A549 (cell line): Measurements from ENCODE around the gene BRMS1. TPM values are rescaled to one million over a fixed set of nuclear protein-coding genes. Genes with fewer than 3 reads are reported as not detected.

Experiments used
- ATAC-seq, 2 experiments: fragments of 200-7000 bp in 1 of 2; fragments of >200 bp in 1 of 2; cut with Nextera tagmentation in 1 of 2; cut with Tn5 transposase in 1 of 2; 3 replicates each; pipeline versions ENCODE4 v1.8.0 to v1.9.1; 2018 to 2020; ENCODE audit warnings: mild to moderate bottlenecking in 1 of 2, moderate library complexity in 1 of 2
- CTCF ChIA-PET: fragments of 300-600 bp; sonication (Branson Sonifier 250); formaldehyde crosslinking; extraction: SDS; loops from one replicate; lab custom pipeline; 2021; ENCODE audit warnings: antibody characterized with exemption, inconsistent platforms; lab: Yijun Ruan, JAX
- POLR2A ChIA-PET: fragments of 350-600 bp; formaldehyde crosslinking; extraction: SDS; loops from one replicate; lab custom pipeline; 2021; ENCODE audit warnings: antibody characterized with exemption, inconsistent platforms; lab: Yijun Ruan, JAX
- DNase-seq, 2 experiments: peaks; one replicate each; pipeline versions ENCODE4 v3.0.0 to v3.0.0-alpha.2; 2011 to 2016; ENCODE audit warnings: low read depth in 1 of 2, low spot score in 1 of 2
- FAIRE-seq: peaks from 2 replicates; lab custom pipeline; 2011; peaks lifted over from hg19 to GRCh38; lab: Jason Lieb, UNC
- H3K27ac ChIP-seq, 2 experiments: fragments of >200 bp; sonication (Bioruptor Twin); formaldehyde crosslinking; 3 replicates each; pipeline ENCODE4 v1.5.1; 2016 to 2017
- H3K4me1 ChIP-seq: fragments of >200 bp; sonication (Bioruptor Twin); formaldehyde crosslinking; 3 replicates; pipeline ENCODE4 v1.6.1; 2016
- H3K4me2 ChIP-seq: fragments of >200 bp; sonication (Bioruptor Twin); formaldehyde crosslinking; 3 replicates; pipeline ENCODE4 v1.6.1; 2016
- H3K4me3 ChIP-seq: fragments of >200 bp; sonication (Bioruptor Twin); formaldehyde crosslinking; 3 replicates; pipeline ENCODE4 v1.5.1; 2016
- H3K9me3 ChIP-seq: fragments of >200 bp; sonication (Bioruptor Twin); formaldehyde crosslinking; 3 replicates; pipeline ENCODE4 v1.6.1; 2016
- CBX8 ChIP-seq: fragments of 200-600 bp; sonication (generic); IDR thresholded peaks from 2 replicates; pipeline ENCODE4 v1.6.1; 2016
- E2F6 ChIP-seq: IDR thresholded peaks from 2 replicates; pipeline ENCODE4 v1.6.1; 2012; ENCODE audit warnings: low read depth, borderline replicate concordance
- ELK1 ChIP-seq: fragments of 150-350 bp; IDR thresholded peaks from 2 replicates; pipeline ENCODE4 v1.6.1; 2014; ENCODE audit warnings: low read depth, mild to moderate bottlenecking, low read length
- EP300 ChIP-seq, 2 experiments: fragments of >200 bp; sonication (Bioruptor Twin); formaldehyde crosslinking; IDR thresholded peaks; 2 replicates in 1 of 2; 3 replicates in 1 of 2; pipeline ENCODE4 v1.6.1; 2016 to 2017
- FOSL2 ChIP-seq, 2 experiments: fragments of 450-650 bp in 1 of 2; fragments of >200 bp in 1 of 2; sonication (Bioruptor Twin) in 1 of 2; formaldehyde crosslinking; IDR thresholded peaks; 2 replicates each; pipeline versions ENCODE4 v1.5.0 to v1.6.1; 2016 to 2020; ENCODE audit warnings: mild to moderate bottlenecking in 1 of 2, moderate library complexity in 1 of 2
- HES2 ChIP-seq: fragments of >200 bp; sonication (Bioruptor Twin); formaldehyde crosslinking; IDR thresholded peaks from 2 replicates; pipeline ENCODE4 v1.6.1; 2016
- HEYL ChIP-seq: fragments of 250-450 bp; sonication (Bioruptor Pico); IDR thresholded peaks from 2 replicates; pipeline ENCODE4 v1.8.0; 2021; ENCODE audit warnings: mild to moderate bottlenecking, moderate library complexity
- HMGXB4 ChIP-seq: fragments of 250-450 bp; sonication (Bioruptor Pico); IDR thresholded peaks from 2 replicates; pipeline ENCODE4 v1.5.0; 2021; ENCODE audit warnings: mild to moderate bottlenecking, moderate library complexity, borderline replicate concordance
- HOXA7 ChIP-seq: fragments of 250-450 bp; sonication (Bioruptor Pico); IDR thresholded peaks from 2 replicates; pipeline ENCODE4 v1.5.0; 2020; ENCODE audit warnings: mild to moderate bottlenecking, moderate library complexity
- HOXB13 ChIP-seq: fragments of 250-450 bp; sonication (Bioruptor Pico); IDR thresholded peaks from 2 replicates; pipeline ENCODE4 v1.5.0; 2020; ENCODE audit warnings: low read depth, mild to moderate bottlenecking, moderate library complexity
- HOXB5 ChIP-seq: fragments of 250-450 bp; sonication (Bioruptor Pico); IDR thresholded peaks from 2 replicates; pipeline ENCODE4 v1.5.0; 2020; ENCODE audit warnings: mild to moderate bottlenecking, moderate library complexity
- MAFK ChIP-seq: fragments of 450-650 bp; IDR thresholded peaks from 2 replicates; pipeline ENCODE4 v1.6.1; 2014; ENCODE audit not compliant: partially characterized antibody
- MAX ChIP-seq: IDR thresholded peaks from 2 replicates; pipeline ENCODE4 v1.6.1; 2012
- MAZ ChIP-seq: fragments of 150-350 bp; IDR thresholded peaks from 2 replicates; pipeline ENCODE4 v1.6.1; 2014; ENCODE audit warnings: antibody characterized with exemption, low read depth, low read length, borderline replicate concordance
- NFE2L2 ChIP-seq: fragments of 150-350 bp; conservative IDR thresholded peaks from 2 replicates; pipeline ENCODE4 v1.6.1; 2014; ENCODE audit warnings: low read length
- NPAS2 ChIP-seq: fragments of 250-450 bp; sonication (Bioruptor Pico); IDR thresholded peaks from 2 replicates; pipeline ENCODE4 v1.8.0; 2022; ENCODE audit warnings: mild to moderate bottlenecking, moderate library complexity, borderline replicate concordance
- RAD21 ChIP-seq, 2 experiments: fragments of >200 bp in 1 of 2; sonication (Bioruptor Twin) in 1 of 2; formaldehyde crosslinking in 1 of 2; IDR thresholded peaks in 1 of 2; conservative IDR thresholded peaks in 1 of 2; 2 replicates in 1 of 2; 3 replicates in 1 of 2; pipeline ENCODE4 v1.6.1; 2012 to 2018; ENCODE audit warnings: inconsistent platforms in 1 of 2
- RNF2 ChIP-seq: fragments of 200-600 bp; sonication (generic); IDR thresholded peaks from 2 replicates; pipeline ENCODE4 v1.6.1; 2016; ENCODE audit warnings: low read depth, mild to moderate bottlenecking, antibody characterized with exemption, moderate library complexity, borderline replicate concordance
- ZC3H11A ChIP-seq: fragments of 450-650 bp; IDR thresholded peaks from 2 replicates; pipeline ENCODE4 v1.6.1; 2014; ENCODE audit warnings: antibody characterized with exemption, mild to moderate bottlenecking
- ZFP36 ChIP-seq: fragments of 450-650 bp; IDR thresholded peaks from 2 replicates; pipeline ENCODE4 v1.6.1; 2014; ENCODE audit warnings: borderline replicate concordance; ENCODE audit not compliant: partially characterized antibody
- WGBS: methylation state at CpG from one replicate; pipeline ENCODE4 v1.1.6; 2017; ENCODE audit errors: missing lambda C conversion rate; 5-methylcytosine and 5-hydroxymethylcytosine counted together
- polyA plus RNA-seq, 4 experiments: library from polyadenylated mRNA; depleted of rRNA in 3 of 4; stranded (reverse); fragments of >200 nt; fragmentation: RNase III in 1 of 4; extraction: RNeasy Plus Mini Kit Qiagen cat#74134 plus additional on column Dnase treatment in 1 of 4; gene quantifications; 2 replicates in 3 of 4; 3 replicates in 1 of 4; pipeline ENCODE4 v1.2.3, GENCODE V29; 2011 to 2017

Gene BRMS1
- polyA plus RNA-seq, 2 of the 4 experiments (the other 2 are of a cell fraction) = 56.2 to 90.8 TPM

GRCh38 chr11:66326261-66327111 is 18.4 kb downstream of the BRMS1 start (continued):
- TF ChIP-seq RNF2 (no peak), ZC3H11A (no peak), HOXB5 (CRISPR knock-in tag) (no peak)

GRCh38 chr11:66325263-66325671 is 19.6 kb downstream of the BRMS1 start:
- CTCF ChIA-PET = interaction anchor here (0.9 to 2.1 kb wide), 6 partner anchors 10 to 43 kb away, joined by 3 to 22 read pairs (median 4); partner anchors contain the start of gene RIN1
- ATAC-seq (no peak), DNase-seq (no peak), FAIRE-seq (no peak)
- POLR2A ChIA-PET = interaction anchor here (1.0 kb wide), 1 partner anchor 13 kb away, joined by 6 read pairs; no protein-coding TSS in a partner anchor
- Histone ChIP-seq H3K4me1 (peaks cover 37% of the 10 kb centered on the region), H3K27ac (peak overlapping the region in 1 of 2 experiments; percentile 88; a peak in 2 of 6 replicates), H3K4me3 (no peak overlapping the region), H3K9me3 (no peaks in the 10 kb centered on the region), H3K4me2 (no peak overlapping the region; the same call in 2 of the 3 replicates)
- WGBS = 84% methylated on average over 8 of the region's 8 CpGs
- TF ChIP-seq ZC3H11A (no peak), MAFK (no peak), HOXA7 (no peak), NPAS2 (no peak), E2F6 (no peak), HOXB13 (CRISPR knock-in tag) (no peak), MAX (no peak), ELK1 (no peak), HEYL (no peak)

GRCh38 chr11:66324664-66325063 is 20.2 kb downstream of the BRMS1 start:
- ChIA-PET POLR2A (interaction anchor here (1.0 kb wide), 1 partner anchor 12 kb away, joined by 6 read pairs; no protein-coding TSS in a partner anchor), CTCF (interaction anchor here (0.9 to 2.1 kb wide), 5 partner anchors 11 to 42 kb away, joined by 3 to 22 read pairs (median 5); partner anchors contain the start of gene RIN1)
- peak overlapping the region in 1 of 2 experiments; percentile 88; a peak in 2 of 6 replicates for H3K27ac ChIP-seq
- H3K4me3 ChIP-seq = no peak overlapping the region
- WGBS = 40% methylated on average over 10 of the region's 10 CpGs
- H3K4me1 ChIP-seq = peaks cover 37% of the 10 kb centered on the region
- H3K4me2 ChIP-seq = no peak overlapping the region; the same call in 2 of the 3 replicates
- H3K9me3 ChIP-seq = no peaks in the 10 kb centered on the region
- no peak for ATAC-seq
- TF ChIP-seq HMGXB4 (CRISPR knock-in tag) = no peak
- peak; percentile 50 for TF ChIP-seq MAFK
- 0 out of 2 replicates have a peak, but pooled peaks have one; percentile 17 for TF ChIP-seq MAX
- TF ChIP-seq NFE2L2 = no peak
- TF ChIP-seq, all 56 proteins: peak for 2
- FAIRE-seq (no peak), DNase-seq (no peak)

GRCh38 chr11:66323684-66324083 is 21.2 kb downstream of the BRMS1 start:
- H3K4me1 ChIP-seq = peaks cover 38% of the 10 kb centered on the region
- CTCF ChIA-PET = interaction anchor here (1.7 to 2.1 kb wide), 2 partner anchors 13 to 41 kb away, joined by 6 to 22 read pairs; no protein-coding TSS in a partner anchor
- TF ChIP-seq MAZ (no peak), HOXA7 (no peak), EP300 (IDR thresholded peaks at IDR 0.05) (no peak), HES2 (no peak), HMGXB4 (CRISPR knock-in tag) (no peak), ZFP36 (no peak), CBX8 (no peak), FOSL2 (IDR thresholded peaks at IDR 0.05) (no peak), FOSL2 (CRISPR knock-in tag; IDR thresholded peaks at IDR 0.05) (no peak), RAD21 (conservative IDR thresholded peaks at IDR 0.05 in 1 of 2, IDR thresholded peaks at IDR 0.05 in 1 of 2) (no peak), MAFK (no peak)

More at GRCh38 chr11:66323684-66324083, 21.2 kb downstream of the BRMS1 start:
- Histone ChIP-seq H3K4me3 (no peak overlapping the region), H3K27ac (no peak overlapping the region), H3K4me2 (no peak overlapping the region), H3K9me3 (no peaks in the 10 kb centered on the region)
- FAIRE-seq = no peak
- WGBS = 94% methylated on average over 1 of the region's 1 CpG
- ATAC-seq = no peak
- no peak for DNase-seq
- POLR2A ChIA-PET = no interaction called here
